GM23338 (cell line): ENCODE results near the gene UGT1A4. TPM values are rescaled to one million over a fixed set of nuclear protein-coding genes. Genes with fewer than 3 reads are reported as not detected.

ENCODE experiments used
- ATAC-seq: fragments of 200-7000 bp; cut with Tn5 transposase; 3 replicates; pipeline ENCODE4 v1.9.1; 2020
- DNase-seq: peaks from one replicate; pipeline ENCODE4 v3.0.0-alpha.2; 2015; ENCODE audit warnings: low spot score
- H2AFZ ChIP-seq: fragments of 200-600 bp; sonication (generic); 2 replicates; pipeline ENCODE4 v1.8.0; 2016; ENCODE audit warnings: antibody characterized with exemption, mild to moderate bottlenecking, moderate library complexity
- H3F3A ChIP-seq: fragments of 200-600 bp; sonication (generic); replicated peaks from 2 replicates; pipeline ENCODE4 v1.8.0; 2017; ENCODE audit warnings: antibody characterized with exemption, mixed run types, low read depth
- H3K27ac ChIP-seq: fragments of 200-600 bp; sonication (generic); 2 replicates; pipeline ENCODE4 v1.6.1; 2016; ENCODE audit warnings: low read depth
- H3K27me3 ChIP-seq: fragments of 200-600 bp; sonication (generic); 2 replicates; pipeline ENCODE4 v1.8.0; 2016; ENCODE audit warnings: mild to moderate bottlenecking, mixed run types, moderate library complexity; ENCODE audit not compliant: insufficient read depth
- H3K36me3 ChIP-seq: fragments of 200-600 bp; sonication (generic); 2 replicates; pipeline ENCODE4 v1.8.0; 2016; ENCODE audit warnings: mild to moderate bottlenecking; ENCODE audit not compliant: insufficient read depth
- H3K4me1 ChIP-seq: fragments of 200-600 bp; sonication (generic); 2 replicates; pipeline ENCODE4 v1.8.0; 2016; ENCODE audit warnings: mild to moderate bottlenecking, moderate library complexity; ENCODE audit not compliant: insufficient read depth
- H3K4me2 ChIP-seq: fragments of 200-600 bp; sonication (generic); 2 replicates; pipeline ENCODE4 v1.7.1; 2017; ENCODE audit warnings: mixed run types
- H3K4me3 ChIP-seq: fragments of 200-600 bp; sonication (generic); 2 replicates; pipeline ENCODE4 v1.6.1; 2016; ENCODE audit warnings: mixed run types
- H3K79me2 ChIP-seq: fragments of 200-600 bp; sonication (generic); replicated peaks from 2 replicates; pipeline ENCODE4 v1.8.0; 2017; ENCODE audit warnings: mild to moderate bottlenecking; ENCODE audit not compliant: insufficient read depth
- H3K9me2 ChIP-seq: fragments of 200-600 bp; sonication (generic); 2 replicates; pipeline ENCODE4 v1.8.0; 2017; ENCODE audit not compliant: insufficient read depth
- H4K20me1 ChIP-seq: fragments of 200-600 bp; sonication (generic); replicated peaks from 2 replicates; pipeline ENCODE4 v1.8.0; 2017; ENCODE audit warnings: mild to moderate bottlenecking; ENCODE audit not compliant: insufficient read depth
- H3K27ac Mint-ChIP-seq: 2 replicates; pipeline ENCODE4 v1.8.0; 2020; ENCODE audit warnings: inconsistent platforms, mild to moderate bottlenecking, moderate library complexity, mixed read lengths
- H3K27me3 Mint-ChIP-seq: 3 replicates; pipeline ENCODE4 v1.8.0; 2022; ENCODE audit warnings: low read depth, mild to moderate bottlenecking, moderate library complexity, mixed read lengths, inconsistent platforms; ENCODE audit not compliant: insufficient read depth, poor library complexity
- H3K36me3 Mint-ChIP-seq: 3 replicates; pipeline ENCODE4 v1.8.0; 2021; ENCODE audit warnings: low read depth, mild to moderate bottlenecking, inconsistent platforms, moderate library complexity, mixed read lengths
- H3K4me1 Mint-ChIP-seq: 3 replicates; pipeline ENCODE4 v1.8.0; 2020; ENCODE audit warnings: mild to moderate bottlenecking, inconsistent platforms, mixed read lengths
- H3K4me3 Mint-ChIP-seq: 3 replicates; pipeline ENCODE4 v1.8.0; 2021; ENCODE audit warnings: moderate library complexity, mild to moderate bottlenecking, inconsistent platforms, mixed read lengths
- H3K9me3 Mint-ChIP-seq: 3 replicates; pipeline ENCODE4 v1.8.0; 2020; ENCODE audit warnings: moderate library complexity, mild to moderate bottlenecking, inconsistent platforms, mixed read lengths
- CTCF ChIP-seq, 2 experiments: fragments of 200-600 bp in 1 of 2; sonication (generic) in 1 of 2; conservative IDR thresholded peaks; 2 replicates each; pipeline versions ENCODE4 v1.5.1 to v1.6.1; 2016 to 2017; ENCODE audit warnings: antibody characterized with exemption in 2 of 2, low read depth in 2 of 2, mild to moderate bottlenecking in 2 of 2, moderate library complexity in 1 of 2
- ETS1 ChIP-seq: IDR thresholded peaks from 2 replicates; pipeline ENCODE4 v1.6.1; 2016; ENCODE audit warnings: antibody characterized with exemption
- EZH2 ChIP-seq: fragments of 200-600 bp; sonication (generic); IDR thresholded peaks from one replicate; pipeline ENCODE4 v1.8.0; 2017; ENCODE audit warnings: antibody characterized with exemption, mild to moderate bottlenecking, low read depth; ENCODE audit not compliant: unreplicated experiment
- EZH2phosphoT487 ChIP-seq: fragments of 200-600 bp; sonication (generic); IDR thresholded peaks from one replicate; pipeline ENCODE4 v1.8.1; 2018; ENCODE audit warnings: antibody characterized with exemption; ENCODE audit not compliant: unreplicated experiment
- JUNB ChIP-seq: IDR thresholded peaks from one replicate; pipeline ENCODE4 v1.6.1; 2016; ENCODE audit warnings: antibody characterized with exemption; ENCODE audit not compliant: unreplicated experiment
- NANOG ChIP-seq: IDR thresholded peaks from 2 replicates; pipeline ENCODE4 v1.6.1; 2016; ENCODE audit warnings: antibody characterized with exemption, borderline replicate concordance
- POLR2AphosphoS5 ChIP-seq: IDR thresholded peaks from 2 replicates; pipeline ENCODE4 v1.6.1; 2016; ENCODE audit warnings: antibody characterized with exemption, low read depth
- REST ChIP-seq: IDR thresholded peaks from one replicate; pipeline ENCODE4 v1.6.1; 2018; ENCODE audit warnings: antibody characterized with exemption; ENCODE audit not compliant: unreplicated experiment
- STAT1 ChIP-seq: IDR thresholded peaks from one replicate; pipeline ENCODE4 v1.6.1; 2016; ENCODE audit warnings: antibody characterized with exemption; ENCODE audit not compliant: unreplicated experiment
- ZNF114 ChIP-seq: fragments of 250-450 bp; sonication (Bioruptor Pico); IDR thresholded peaks from 2 replicates; pipeline ENCODE4 v1.5.0; 2020; ENCODE audit warnings: mild to moderate bottlenecking, moderate library complexity
- ZNF331 ChIP-seq: fragments of 250-450 bp; sonication (Bioruptor Pico); IDR thresholded peaks from 2 replicates; pipeline ENCODE4 v1.5.0; 2020; ENCODE audit warnings: low read depth, mild to moderate bottlenecking, moderate library complexity
- polyA plus RNA-seq: library from polyadenylated mRNA; unstranded; fragments of >200 nt; fragmentation: Nextera tagmentation; extraction: Ambion mirVana; gene quantifications from 2 replicates; pipeline ENCODE4 v1.2.1, GENCODE V29; 2016
- total RNA-seq: library from RNA; depleted of rRNA; stranded (reverse); fragments of >200 nt; shearing (Covaris generic); gene quantifications from 2 replicates; pipeline ENCODE4 v1.2.3, GENCODE V29; 2014

The UGT1A4 gene
- total and polyA plus RNA-seq, 2 experiments from 2014 or later, result not detected

- Histone ChIP-seq H3K4me2 (no peak overlapping the region), H3K36me3 (no peaks in the 10 kb centered on the region), H2AFZ (no peak overlapping the region), H3K79me2 (no peaks in the 10 kb centered on the region), H3K9me2 (no peaks in the 10 kb centered on the region; the same call in 1 of the 2 replicates), H4K20me1 (no peaks in the 10 kb centered on the region), H3K4me1 (no peaks in the 10 kb centered on the region), H3K4me3 (no peak overlapping the region), H3K27me3 (no peaks in the 10 kb centered on the region), H3K27ac (no peak overlapping the region), H3F3A (no peaks in the 10 kb centered on the region)
- no peaks in the 10 kb centered on the region for H3K36me3 Mint-ChIP-seq
- TF ChIP-seq NANOG (no peak), ZNF331 (CRISPR knock-in tag) (no peak)
- H3K4me3 Mint-ChIP-seq, result no peak overlapping the region
- no peaks in the 10 kb centered on the region for H3K27me3 Mint-ChIP-seq
- ATAC-seq, result no peak
- no peak overlapping the region for H3K27ac Mint-ChIP-seq
- no peaks in the 10 kb centered on the region; the same call in 2 of the 3 replicates for H3K4me1 Mint-ChIP-seq
- no peak for DNase-seq
- H3K9me3 Mint-ChIP-seq, result peaks cover 7% of the 10 kb centered on the region; the same call in 1 of the 3 replicates
These were observed 40.3 kb downstream of the UGT1A4 start for GRCh38 chr2:233758849-233759248.

- Histone ChIP-seq H3K27me3 (no peaks in the 10 kb centered on the region), H3K79me2 (no peaks in the 10 kb centered on the region), H3K4me2 (no peak within 1 kb of the TSS), H3K36me3 (no peaks in the 10 kb centered on the region), H2AFZ (no peak within 1 kb of the TSS), H3K9me2 (no peaks in the 10 kb centered on the region; the same call in 1 of the 2 replicates), H3K4me3 (no peak within 1 kb of the TSS), H3K27ac (no peak within 1 kb of the TSS), H3K4me1 (no peaks in the 10 kb centered on the region), H4K20me1 (no peaks in the 10 kb centered on the region), H3F3A (no peaks in the 10 kb centered on the region)
- ATAC-seq, result no peak
- Mint-ChIP-seq H3K9me3 (peaks cover 4% of the 10 kb centered on the region; the same call in 1 of the 3 replicates), H3K4me1 (no peaks in the 10 kb centered on the region; the same call in 2 of the 3 replicates), H3K36me3 (no peaks in the 10 kb centered on the region), H3K27ac (no peak within 1 kb of the TSS), H3K4me3 (no peak within 1 kb of the TSS), H3K27me3 (no peaks in the 10 kb centered on the region)
- no peak for DNase-seq
- TF ChIP-seq STAT1, result no peak
- TF ChIP-seq EZH2, result no peak
- no peak for TF ChIP-seq REST
- no peak for TF ChIP-seq JUNB
- TF ChIP-seq CTCF (conservative IDR thresholded peaks at IDR 0.05; ENCODE audit: low read depth in 2 of 2), result no peak
- TF ChIP-seq ETS1, result no peak
- no peak for TF ChIP-seq EZH2phosphoT487
- TF ChIP-seq ZNF331 (CRISPR knock-in tag), result no peak
- TF ChIP-seq POLR2AphosphoS5, result no peak
- no peak for TF ChIP-seq ZNF114 (CRISPR knock-in tag)
These were observed 41.5 kb downstream of the UGT1A4 start, which contains the start of gene UGT1A1 for GRCh38 chr2:233760043-233760442. Gene UGT1A1, plus strand, starts transcription at chr2:233760270. Its CDS starts 18 bp downstream, at chr2:233760288.
